A549 (cell line): ENCODE results near the gene NTNG1. TPM values are rescaled to one million over a fixed set of nuclear protein-coding genes. Genes with fewer than 3 reads are reported as not detected.

Experiments
- ATAC-seq, 2 experiments: fragments of 200-7000 bp in 1 of 2; fragments of >200 bp in 1 of 2; cut with Nextera tagmentation in 1 of 2; cut with Tn5 transposase in 1 of 2; 3 replicates each; pipeline versions ENCODE4 v1.8.0 to v1.9.1; 2018 to 2020; ENCODE audit warnings: mild to moderate bottlenecking in 1 of 2, moderate library complexity in 1 of 2
- CTCF ChIA-PET: fragments of 300-600 bp; sonication (Branson Sonifier 250); formaldehyde crosslinking; extraction: SDS; loops from one replicate; lab custom pipeline; 2021; ENCODE audit warnings: antibody characterized with exemption, inconsistent platforms; lab: Yijun Ruan, JAX
- POLR2A ChIA-PET: fragments of 350-600 bp; formaldehyde crosslinking; extraction: SDS; loops from one replicate; lab custom pipeline; 2021; ENCODE audit warnings: antibody characterized with exemption, inconsistent platforms; lab: Yijun Ruan, JAX
- DNase-seq, 2 experiments: peaks; one replicate each; pipeline versions ENCODE4 v3.0.0 to v3.0.0-alpha.2; 2011 to 2016; ENCODE audit warnings: low read depth in 1 of 2, low spot score in 1 of 2
- FAIRE-seq: peaks from 2 replicates; lab custom pipeline; 2011; peaks lifted over from hg19 to GRCh38; lab: Jason Lieb, UNC
- H3K27ac ChIP-seq, 2 experiments: fragments of >200 bp; sonication (Bioruptor Twin); formaldehyde crosslinking; 3 replicates each; pipeline ENCODE4 v1.5.1; 2016 to 2017
- H3K4me1 ChIP-seq: fragments of >200 bp; sonication (Bioruptor Twin); formaldehyde crosslinking; 3 replicates; pipeline ENCODE4 v1.6.1; 2016
- H3K4me2 ChIP-seq: fragments of >200 bp; sonication (Bioruptor Twin); formaldehyde crosslinking; 3 replicates; pipeline ENCODE4 v1.6.1; 2016
- H3K4me3 ChIP-seq: fragments of >200 bp; sonication (Bioruptor Twin); formaldehyde crosslinking; 3 replicates; pipeline ENCODE4 v1.5.1; 2016
- H3K9me3 ChIP-seq: fragments of >200 bp; sonication (Bioruptor Twin); formaldehyde crosslinking; 3 replicates; pipeline ENCODE4 v1.6.1; 2016
- CHD2 ChIP-seq: fragments of 150-350 bp; IDR thresholded peaks from 2 replicates; pipeline ENCODE4 v1.6.1; 2014; ENCODE audit warnings: low read length; ENCODE audit not compliant: partially characterized antibody
- EHF ChIP-seq: fragments of 250-450 bp; sonication (Bioruptor Pico); IDR thresholded peaks from 2 replicates; pipeline ENCODE4 v1.5.0; 2020; ENCODE audit warnings: mild to moderate bottlenecking
- EP300 ChIP-seq, 2 experiments: fragments of >200 bp; sonication (Bioruptor Twin); formaldehyde crosslinking; IDR thresholded peaks; 2 replicates in 1 of 2; 3 replicates in 1 of 2; pipeline ENCODE4 v1.6.1; 2016 to 2017
- FOSB ChIP-seq: fragments of 250-450 bp; sonication (Bioruptor Pico); IDR thresholded peaks from 2 replicates; pipeline ENCODE4 v1.5.0; 2020; ENCODE audit warnings: mild to moderate bottlenecking, moderate library complexity
- HOXB5 ChIP-seq: fragments of 250-450 bp; sonication (Bioruptor Pico); IDR thresholded peaks from 2 replicates; pipeline ENCODE4 v1.5.0; 2020; ENCODE audit warnings: mild to moderate bottlenecking, moderate library complexity
- KDM1A ChIP-seq: fragments of 200-600 bp; sonication (generic); IDR thresholded peaks from 2 replicates; pipeline ENCODE4 v1.6.1; 2016; ENCODE audit warnings: low read depth, mild to moderate bottlenecking
- MYC ChIP-seq: IDR thresholded peaks from 2 replicates; pipeline ENCODE4 v1.6.1; 2012; ENCODE audit warnings: mild to moderate bottlenecking, inconsistent platforms, low read length, improper control_type of control experiment, borderline replicate concordance
- POLR2A ChIP-seq: IDR thresholded peaks from 2 replicates; pipeline ENCODE4 v1.6.1; 2012; ENCODE audit warnings: mild to moderate bottlenecking, low read length
- RAD21 ChIP-seq, 2 experiments: fragments of >200 bp in 1 of 2; sonication (Bioruptor Twin) in 1 of 2; formaldehyde crosslinking in 1 of 2; IDR thresholded peaks in 1 of 2; conservative IDR thresholded peaks in 1 of 2; 2 replicates in 1 of 2; 3 replicates in 1 of 2; pipeline ENCODE4 v1.6.1; 2012 to 2018; ENCODE audit warnings: inconsistent platforms in 1 of 2
- RARB ChIP-seq: fragments of 250-450 bp; sonication (Bioruptor Pico); IDR thresholded peaks from 2 replicates; pipeline ENCODE4 v1.8.0; 2021; ENCODE audit warnings: mild to moderate bottlenecking, moderate library complexity
- RCOR1 ChIP-seq: fragments of 150-350 bp; IDR thresholded peaks from 2 replicates; pipeline ENCODE4 v1.6.1; 2014; ENCODE audit warnings: antibody characterized with exemption, low read length, low read depth
- SMC3 ChIP-seq: fragments of >200 bp; sonication (Bioruptor Twin); formaldehyde crosslinking; IDR thresholded peaks from 3 replicates; pipeline ENCODE4 v1.6.1; 2018; ENCODE audit warnings: inconsistent platforms
- SREBF2 ChIP-seq: fragments of 450-650 bp; IDR thresholded peaks from 2 replicates; pipeline ENCODE4 v1.6.1; 2014; ENCODE audit warnings: mild to moderate bottlenecking, moderate library complexity
- TFCP2L1 ChIP-seq: fragments of 250-450 bp; sonication (Bioruptor Pico); IDR thresholded peaks from 2 replicates; pipeline ENCODE4 v1.5.0; 2021; ENCODE audit warnings: mild to moderate bottlenecking
- ZFP36 ChIP-seq: fragments of 450-650 bp; IDR thresholded peaks from 2 replicates; pipeline ENCODE4 v1.6.1; 2014; ENCODE audit warnings: borderline replicate concordance; ENCODE audit not compliant: partially characterized antibody
- ZNF302 ChIP-seq: fragments of 250-450 bp; sonication (Bioruptor Pico); IDR thresholded peaks from 2 replicates; pipeline ENCODE4 v1.9.0; 2021; ENCODE audit warnings: inconsistent platforms, mild to moderate bottlenecking, moderate library complexity
- ZSCAN20 ChIP-seq: fragments of 250-450 bp; sonication (Bioruptor Pico); IDR thresholded peaks from 2 replicates; pipeline ENCODE4 v1.8.0; 2022; ENCODE audit warnings: mild to moderate bottlenecking, moderate library complexity
- WGBS: methylation state at CpG from one replicate; pipeline ENCODE4 v1.1.6; 2017; ENCODE audit errors: missing lambda C conversion rate; 5-methylcytosine and 5-hydroxymethylcytosine counted together
- polyA plus RNA-seq, 4 experiments: library from polyadenylated mRNA; depleted of rRNA in 3 of 4; stranded (reverse); fragments of >200 nt; fragmentation: RNase III in 1 of 4; extraction: RNeasy Plus Mini Kit Qiagen cat#74134 plus additional on column Dnase treatment in 1 of 4; gene quantifications; 2 replicates in 3 of 4; 3 replicates in 1 of 4; pipeline ENCODE4 v1.2.3, GENCODE V29; 2011 to 2017
- TF ChIP-seq, protein P1 (sequence below): fragments of 450-650 bp; IDR thresholded peaks from 2 replicates; pipeline ENCODE4 v1.6.1; 2014; ENCODE audit warnings: antibody characterized with exemption
- TF ChIP-seq, protein P2 (sequence below): fragments of 250-450 bp; sonication (Bioruptor Pico); IDR thresholded peaks from 2 replicates; pipeline ENCODE4 v1.5.0; 2020; ENCODE audit warnings: low read depth, mild to moderate bottlenecking, moderate library complexity
- TF ChIP-seq, protein P3 (sequence below): fragments of >200 bp; sonication (Bioruptor Twin); formaldehyde crosslinking; IDR thresholded peaks from 3 replicates; pipeline ENCODE4 v1.5.1; 2016
- TF ChIP-seq, protein P4 (sequence below): fragments of 150-350 bp; IDR thresholded peaks from 2 replicates; pipeline ENCODE4 v1.6.1; 2014; ENCODE audit warnings: low read depth, mild to moderate bottlenecking, low read length
- TF ChIP-seq, protein P5 (sequence below): IDR thresholded peaks from 2 replicates; pipeline ENCODE4 v1.6.1; 2012
- TF ChIP-seq, protein P6 (sequence below): fragments of >200 bp; sonication (Bioruptor Twin); formaldehyde crosslinking; IDR thresholded peaks from 2 replicates; pipeline ENCODE4 v1.6.1; 2016

The NTNG1 gene
- polyA plus RNA-seq, 2 of the 4 experiments (the other 2 are of a cell fraction), result not detected

DNA sequence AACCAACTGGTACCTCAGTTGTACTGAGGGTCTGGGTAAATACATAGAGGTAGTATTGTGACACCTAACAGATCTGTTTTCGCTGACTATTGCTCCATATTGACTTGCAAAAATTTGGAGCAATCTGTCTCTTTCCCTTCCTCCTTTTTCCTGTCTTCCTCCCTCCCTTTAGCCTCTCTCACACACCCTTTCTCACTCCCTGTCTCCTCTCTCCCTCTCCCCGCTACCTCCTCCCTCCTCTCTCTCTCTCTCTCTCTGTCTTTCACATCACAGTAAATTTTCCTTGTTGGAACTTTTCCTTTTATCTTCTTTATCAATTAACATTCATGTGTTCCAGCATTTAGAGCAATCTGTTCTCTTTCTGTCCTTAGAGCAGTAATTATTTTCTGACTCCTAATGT, 278.2 kb downstream of the NTNG1 start:
- Histone ChIP-seq H3K9me3 (no peaks in the 10 kb centered on the region), H3K4me2 (no peak overlapping the region), H3K27ac (no peak overlapping the region), H3K4me3 (no peak overlapping the region), H3K4me1 (no peaks in the 10 kb centered on the region)
- CTCF ChIA-PET, result interaction anchor here (1.2 kb wide), 1 partner anchor 12 kb away, joined by 5 read pairs; no protein-coding TSS in a partner anchor
- WGBS, result 24% methylated on average over 2 of the region's 2 CpGs
- ATAC-seq, result no peak
- no peak for FAIRE-seq
- no peak for DNase-seq
- TF ChIP-seq, protein P1, sequence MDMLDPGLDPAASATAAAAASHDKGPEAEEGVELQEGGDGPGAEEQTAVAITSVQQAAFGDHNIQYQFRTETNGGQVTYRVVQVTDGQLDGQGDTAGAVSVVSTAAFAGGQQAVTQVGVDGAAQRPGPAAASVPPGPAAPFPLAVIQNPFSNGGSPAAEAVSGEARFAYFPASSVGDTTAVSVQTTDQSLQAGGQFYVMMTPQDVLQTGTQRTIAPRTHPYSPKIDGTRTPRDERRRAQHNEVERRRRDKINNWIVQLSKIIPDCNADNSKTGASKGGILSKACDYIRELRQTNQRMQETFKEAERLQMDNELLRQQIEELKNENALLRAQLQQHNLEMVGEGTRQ, result no peak
- TF ChIP-seq ZFP36 (no peak), HOXB5 (no peak)
- POLR2A ChIA-PET, result no interaction called here

DNA sequence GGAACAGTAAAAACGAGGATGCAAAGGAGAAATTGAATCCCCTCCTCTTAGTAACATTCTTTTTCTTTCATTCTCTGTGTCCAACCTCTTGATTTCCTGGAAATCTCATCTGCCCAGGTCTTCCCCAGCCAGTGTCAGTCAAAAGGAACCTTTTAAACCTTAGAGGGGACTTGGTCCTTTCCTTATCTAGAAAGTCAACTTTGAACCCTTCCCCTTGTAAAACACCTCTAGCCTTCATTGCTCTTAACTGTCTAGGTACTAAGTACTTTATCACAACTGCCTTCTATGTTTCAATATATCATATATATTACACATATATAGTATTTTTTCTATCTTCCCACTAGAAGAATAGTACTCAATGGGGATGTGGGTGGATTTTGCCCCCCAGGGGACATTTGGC, 282.1 kb downstream of the NTNG1 start:
- Histone ChIP-seq H3K4me3 (no peak overlapping the region), H3K9me3 (no peaks in the 10 kb centered on the region; the same call in 2 of the 3 replicates), H3K4me1 (no peaks in the 10 kb centered on the region), H3K27ac (no peak overlapping the region), H3K4me2 (no peak overlapping the region)
- DNase-seq (no peak), FAIRE-seq (no peak), ATAC-seq (no peak)
- POLR2A ChIA-PET, result no interaction called here
- TF ChIP-seq, protein P1, result no peak
- TF ChIP-seq EHF (CRISPR knock-in tag), result no peak
- 0% methylated on average over 1 of the region's 1 CpG for WGBS
- CTCF ChIA-PET, result no interaction called here

DNA sequence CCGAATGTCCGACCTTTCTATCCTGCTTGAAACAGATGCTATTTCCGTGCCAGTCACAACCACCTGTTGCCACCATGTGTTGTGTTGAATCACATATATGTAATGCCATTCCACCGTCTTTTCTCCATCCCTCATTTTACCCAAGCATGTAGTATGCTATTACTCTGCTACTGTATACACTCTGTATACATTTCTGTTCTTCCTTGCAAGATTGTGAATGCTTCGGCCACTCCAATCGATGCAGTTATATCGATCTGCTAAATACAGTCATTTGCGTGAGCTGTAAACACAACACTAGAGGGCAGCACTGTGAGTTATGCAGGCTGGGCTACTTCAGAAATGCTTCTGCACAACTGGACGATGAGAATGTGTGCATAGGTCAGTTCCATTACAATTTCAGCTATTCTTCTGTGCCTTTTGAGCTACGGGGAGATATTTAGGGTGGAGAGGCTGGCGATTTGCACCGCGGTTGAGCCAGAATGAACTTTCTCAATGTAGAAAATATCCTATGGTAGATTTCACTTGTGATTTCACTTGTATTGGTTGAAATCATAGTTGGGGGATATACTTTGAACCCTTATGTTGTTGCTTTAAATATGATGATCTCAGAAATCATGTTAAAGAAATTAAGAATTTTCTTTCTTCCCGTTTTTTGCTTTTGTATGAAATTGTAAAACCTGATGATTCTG, 289.8 kb downstream of the NTNG1 start:
- Histone ChIP-seq H3K4me2 (peak overlapping the region; percentile 62), H3K4me1 (no peaks in the 10 kb centered on the region), H3K4me3 (no peak overlapping the region), H3K27ac (no peak overlapping the region), H3K9me3 (no peaks in the 10 kb centered on the region; the same call in 2 of the 3 replicates)
- 6% methylated on average over 13 of the region's 14 CpGs for WGBS
- FAIRE-seq (no peak), ATAC-seq (peak; percentile 64 to 81; a peak in 5 of 6 replicates), DNase-seq (peak; percentile 3 to 54)
- CTCF ChIA-PET, result interaction anchor here (0.6 to 3.1 kb wide), 8 partner anchors 11 to 325 kb away, joined by 3 to 9 read pairs (median 3); no protein-coding TSS in a partner anchor
- TF ChIP-seq, protein P2, sequence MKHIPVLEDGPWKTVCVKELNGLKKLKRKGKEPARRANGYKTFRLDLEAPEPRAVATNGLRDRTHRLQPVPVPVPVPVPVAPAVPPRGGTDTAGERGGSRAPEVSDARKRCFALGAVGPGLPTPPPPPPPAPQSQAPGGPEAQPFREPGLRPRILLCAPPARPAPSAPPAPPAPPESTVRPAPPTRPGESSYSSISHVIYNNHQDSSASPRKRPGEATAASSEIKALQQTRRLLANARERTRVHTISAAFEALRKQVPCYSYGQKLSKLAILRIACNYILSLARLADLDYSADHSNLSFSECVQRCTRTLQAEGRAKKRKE (CRISPR knock-in tag), result no peak
- no peak for TF ChIP-seq RCOR1
- TF ChIP-seq RAD21 (conservative IDR thresholded peaks at IDR 0.05 in 1 of 2, IDR thresholded peaks at IDR 0.05 in 1 of 2), result peak; percentile 64 to 65
- TF ChIP-seq, protein P3, sequence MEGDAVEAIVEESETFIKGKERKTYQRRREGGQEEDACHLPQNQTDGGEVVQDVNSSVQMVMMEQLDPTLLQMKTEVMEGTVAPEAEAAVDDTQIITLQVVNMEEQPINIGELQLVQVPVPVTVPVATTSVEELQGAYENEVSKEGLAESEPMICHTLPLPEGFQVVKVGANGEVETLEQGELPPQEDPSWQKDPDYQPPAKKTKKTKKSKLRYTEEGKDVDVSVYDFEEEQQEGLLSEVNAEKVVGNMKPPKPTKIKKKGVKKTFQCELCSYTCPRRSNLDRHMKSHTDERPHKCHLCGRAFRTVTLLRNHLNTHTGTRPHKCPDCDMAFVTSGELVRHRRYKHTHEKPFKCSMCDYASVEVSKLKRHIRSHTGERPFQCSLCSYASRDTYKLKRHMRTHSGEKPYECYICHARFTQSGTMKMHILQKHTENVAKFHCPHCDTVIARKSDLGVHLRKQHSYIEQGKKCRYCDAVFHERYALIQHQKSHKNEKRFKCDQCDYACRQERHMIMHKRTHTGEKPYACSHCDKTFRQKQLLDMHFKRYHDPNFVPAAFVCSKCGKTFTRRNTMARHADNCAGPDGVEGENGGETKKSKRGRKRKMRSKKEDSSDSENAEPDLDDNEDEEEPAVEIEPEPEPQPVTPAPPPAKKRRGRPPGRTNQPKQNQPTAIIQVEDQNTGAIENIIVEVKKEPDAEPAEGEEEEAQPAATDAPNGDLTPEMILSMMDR, result peak; percentile 71
- TF ChIP-seq SMC3, result peak; percentile 75
- POLR2A ChIA-PET, result no interaction called here

DNA sequence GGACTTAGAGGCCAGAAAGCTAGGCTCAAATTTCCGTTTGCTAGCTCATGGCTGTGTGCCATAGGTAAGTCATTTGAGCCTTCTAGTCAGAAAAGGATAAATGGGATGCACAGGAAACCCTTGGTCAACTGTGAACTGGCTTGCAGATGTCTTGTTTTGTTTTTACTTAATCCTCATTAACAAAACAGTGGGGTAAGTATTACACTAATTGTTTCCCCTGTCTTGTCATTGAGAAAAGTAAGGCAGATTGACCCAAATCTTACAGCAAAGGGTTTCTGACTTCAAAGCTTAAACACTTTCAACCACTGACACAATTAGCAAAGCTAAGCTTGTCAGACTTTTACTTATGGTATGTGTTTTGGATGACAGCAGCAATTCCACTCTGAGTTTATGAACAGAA, 291.3 kb downstream of the NTNG1 start:
- ATAC-seq (no peak), FAIRE-seq (no peak), DNase-seq (no peak)
- 29% methylated on average over 1 of the region's 1 CpG for WGBS
- ChIA-PET POLR2A (no interaction called here), CTCF (interaction anchor here (1.2 to 3.1 kb wide), 3 partner anchors 94 to 318 kb away, joined by 3 to 9 read pairs (median 3); no protein-coding TSS in a partner anchor)
- H3K4me2 ChIP-seq, result no peak overlapping the region
- no peaks in the 10 kb centered on the region for H3K4me1 ChIP-seq
- no peak for TF ChIP-seq EP300 (IDR thresholded peaks at IDR 0.05)
- no peak for TF ChIP-seq SREBF2
- TF ChIP-seq, protein P4, sequence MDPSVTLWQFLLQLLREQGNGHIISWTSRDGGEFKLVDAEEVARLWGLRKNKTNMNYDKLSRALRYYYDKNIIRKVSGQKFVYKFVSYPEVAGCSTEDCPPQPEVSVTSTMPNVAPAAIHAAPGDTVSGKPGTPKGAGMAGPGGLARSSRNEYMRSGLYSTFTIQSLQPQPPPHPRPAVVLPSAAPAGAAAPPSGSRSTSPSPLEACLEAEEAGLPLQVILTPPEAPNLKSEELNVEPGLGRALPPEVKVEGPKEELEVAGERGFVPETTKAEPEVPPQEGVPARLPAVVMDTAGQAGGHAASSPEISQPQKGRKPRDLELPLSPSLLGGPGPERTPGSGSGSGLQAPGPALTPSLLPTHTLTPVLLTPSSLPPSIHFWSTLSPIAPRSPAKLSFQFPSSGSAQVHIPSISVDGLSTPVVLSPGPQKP, result no peak
- no peak for TF ChIP-seq MYC
- no peak for TF ChIP-seq ZNF302
- TF ChIP-seq FOSB (CRISPR knock-in tag), result no peak
- TF ChIP-seq, protein P5, sequence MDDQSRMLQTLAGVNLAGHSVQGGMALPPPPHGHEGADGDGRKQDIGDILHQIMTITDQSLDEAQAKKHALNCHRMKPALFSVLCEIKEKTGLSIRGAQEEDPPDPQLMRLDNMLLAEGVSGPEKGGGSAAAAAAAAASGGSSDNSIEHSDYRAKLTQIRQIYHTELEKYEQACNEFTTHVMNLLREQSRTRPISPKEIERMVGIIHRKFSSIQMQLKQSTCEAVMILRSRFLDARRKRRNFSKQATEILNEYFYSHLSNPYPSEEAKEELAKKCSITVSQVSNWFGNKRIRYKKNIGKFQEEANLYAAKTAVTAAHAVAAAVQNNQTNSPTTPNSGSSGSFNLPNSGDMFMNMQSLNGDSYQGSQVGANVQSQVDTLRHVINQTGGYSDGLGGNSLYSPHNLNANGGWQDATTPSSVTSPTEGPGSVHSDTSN, result no peak
- TF ChIP-seq TFCP2L1 (CRISPR knock-in tag), result no peak
- no peak for TF ChIP-seq RARB
- no peak for TF ChIP-seq POLR2A
- TF ChIP-seq CHD2, result no peak
- TF ChIP-seq, protein P6, sequence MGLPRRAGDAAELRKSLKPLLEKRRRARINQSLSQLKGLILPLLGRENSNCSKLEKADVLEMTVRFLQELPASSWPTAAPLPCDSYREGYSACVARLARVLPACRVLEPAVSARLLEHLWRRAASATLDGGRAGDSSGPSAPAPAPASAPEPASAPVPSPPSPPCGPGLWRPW, result no peak
- no peak for TF ChIP-seq KDM1A
- TF ChIP-seq ZSCAN20 (CRISPR knock-in tag), result no peak
- no peak overlapping the region for H3K4me3 ChIP-seq
- no peaks in the 10 kb centered on the region for H3K9me3 ChIP-seq
- H3K27ac ChIP-seq, result no peak overlapping the region
